Thoracic aorta (tissue), 2 donors: ENCODE data around the gene ADCY9. TPM values are rescaled to one million over a fixed set of nuclear protein-coding genes. Genes with fewer than 3 reads are reported as not detected.

Experiments used
- ATAC-seq: fragments of 150-250 bp; one replicate; pipeline ENCODE4 v1.8.0; 2017; ENCODE audit warnings: low read depth; ENCODE audit not compliant: insufficient number of reproducible peaks, low FRiP score
- DNase-seq: peaks from one replicate; pipeline ENCODE4 v3.0.0-alpha.2; 2020; ENCODE audit warnings: low spot score
- H3K27ac ChIP-seq, 2 donors: fragments of 200-600 bp; sonication (generic); 1 replicate in 1 of 2; 2 replicates in 1 of 2; pipeline ENCODE4 v1.5.1; 2016; ENCODE audit warnings: mild to moderate bottlenecking in 2 of 2, moderate library complexity in 2 of 2
- H3K27me3 ChIP-seq: fragments of 200-600 bp; sonication (generic); replicated peaks from 2 replicates; pipeline ENCODE4 v1.6.0; 2016; ENCODE audit warnings: mild to moderate bottlenecking; ENCODE audit not compliant: insufficient read depth
- H3K36me3 ChIP-seq: fragments of 200-600 bp; sonication (generic); one replicate; pipeline ENCODE4 v1.5.1; 2016
- H3K4me1 ChIP-seq, 2 donors: fragments of 200-600 bp; sonication (generic); 1 replicate in 1 of 2; 2 replicates in 1 of 2; pipeline versions ENCODE4 v1.5.1 to v1.6.0; 2016; ENCODE audit warnings: low read depth in 2 of 2, mild to moderate bottlenecking in 1 of 2; ENCODE audit not compliant: control insufficient read depth in 1 of 2
- H3K4me3 ChIP-seq: fragments of 200-600 bp; sonication (generic); 2 replicates; pipeline ENCODE4 v1.5.1; 2016; ENCODE audit warnings: mild to moderate bottlenecking
- H3K9me3 ChIP-seq: fragments of 200-600 bp; sonication (generic); 2 replicates; pipeline ENCODE4 v1.5.1; 2016
- CTCF ChIP-seq: fragments of 200-600 bp; sonication (generic); IDR thresholded peaks from one replicate; pipeline ENCODE4 v1.5.1; 2019; ENCODE audit warnings: antibody characterized with exemption
- total RNA-seq, 2 donors: library from RNA; depleted of rRNA; stranded (reverse); fragments of >200 nt; gene quantifications; one replicate each; pipeline versions ENCODE4 v1.1.0 to v1.2.3, GENCODE V29; 2016

The ADCY9 gene
- total RNA-seq, 2 donors from 2014 or later = 44.1 to 83.8 TPM

DNA sequence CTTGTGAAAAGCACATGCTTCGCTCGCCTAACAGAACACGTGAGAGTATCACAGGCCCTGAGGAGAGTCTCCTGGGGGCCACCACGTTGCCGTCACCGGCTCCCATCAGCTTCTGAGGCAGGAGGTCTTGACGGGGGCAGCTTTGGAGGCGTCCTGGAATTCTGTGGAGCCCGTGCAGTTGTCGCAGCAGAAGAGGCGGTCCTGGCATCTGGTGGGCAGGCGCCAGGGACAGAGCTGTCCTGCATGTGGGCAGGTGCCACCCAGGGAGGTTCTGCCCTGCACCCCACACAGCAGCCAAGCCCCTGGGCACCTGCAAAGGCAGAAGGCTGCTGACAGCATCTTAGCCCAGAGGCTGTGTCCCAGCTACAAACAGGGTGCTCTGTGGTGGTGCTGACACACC is 136.7 kb downstream of the ADCY9 start:
- Histone ChIP-seq H3K27me3 (no peaks in the 10 kb centered on the region), H3K27ac (no peak overlapping the region), H3K36me3 (peaks cover 29% of the 10 kb centered on the region), H3K4me1 (peaks cover 0 to 9% of the 10 kb centered on the region in 2 donors), H3K9me3 (no peaks in the 10 kb centered on the region), H3K4me3 (no peak overlapping the region)
- no peak for ATAC-seq
- no peak for TF ChIP-seq CTCF
- no peak for DNase-seq

GRCh38 chr16:3979070-3979469 is 137.2 kb downstream of the ADCY9 start:
- no peak for ATAC-seq
- no peak for DNase-seq
- peaks cover 0 to 9% of the 10 kb centered on the region in 2 donors for H3K4me1 ChIP-seq
- H3K27me3 ChIP-seq = no peaks in the 10 kb centered on the region
- H3K27ac ChIP-seq = no peak overlapping the region
- no peak overlapping the region for H3K4me3 ChIP-seq
- no peak for TF ChIP-seq CTCF
- peaks cover 29% of the 10 kb centered on the region for H3K36me3 ChIP-seq
- no peaks in the 10 kb centered on the region for H3K9me3 ChIP-seq

DNA sequence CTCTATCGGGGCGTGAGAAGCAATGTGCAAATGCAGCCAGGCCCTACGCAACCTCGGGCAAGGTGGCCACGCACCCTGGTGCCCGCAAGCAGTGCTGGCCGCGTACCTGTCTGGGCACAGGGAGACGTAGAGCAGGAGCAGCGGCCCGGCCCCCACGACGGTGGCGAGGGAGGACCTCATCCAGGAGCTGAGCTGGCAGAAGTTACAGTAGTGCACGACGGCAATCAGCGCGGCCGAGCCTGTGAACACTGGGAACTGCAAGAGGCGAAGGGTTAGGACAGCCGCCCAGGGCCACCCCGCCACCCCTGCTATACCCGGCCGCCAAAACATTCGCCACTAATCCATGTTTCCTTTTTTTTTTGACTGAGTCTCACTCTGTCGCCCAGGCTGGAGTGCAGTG is 138.9 kb downstream of the ADCY9 start:
- no peaks in the 10 kb centered on the region for H3K9me3 ChIP-seq
- no peak overlapping the region for H3K4me3 ChIP-seq
- no peaks in the 10 kb centered on the region for H3K27me3 ChIP-seq
- ATAC-seq (no peak), DNase-seq (no peak)
- H3K36me3 ChIP-seq = peaks cover 27% of the 10 kb centered on the region
- no peak for TF ChIP-seq CTCF
- H3K4me1 ChIP-seq = peaks cover 0 to 9% of the 10 kb centered on the region in 2 donors
- no peak overlapping the region for H3K27ac ChIP-seq

DNA sequence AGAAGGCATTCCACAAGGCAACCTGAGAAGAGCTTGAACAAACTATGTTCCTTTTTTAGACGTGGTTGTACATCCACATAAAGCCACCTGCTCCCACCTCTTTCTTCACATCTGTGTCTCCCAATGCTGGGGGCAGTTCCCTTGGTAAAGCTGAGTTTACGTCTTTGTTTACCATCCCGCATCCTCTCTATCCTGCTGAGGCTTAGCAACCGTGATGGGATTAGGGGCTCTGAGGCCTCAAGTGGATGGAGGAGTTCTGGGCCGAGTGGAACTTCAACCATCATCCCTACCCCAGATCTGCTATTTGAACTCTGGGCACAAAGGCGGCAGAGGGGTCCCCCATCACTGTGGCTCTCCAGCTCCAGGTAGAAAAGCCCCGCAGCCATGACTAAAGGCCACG is 141.5 kb downstream of the ADCY9 start:
- Histone ChIP-seq H3K4me3 (no peak overlapping the region), H3K27me3 (no peaks in the 10 kb centered on the region), H3K27ac (no peak overlapping the region), H3K9me3 (no peaks in the 10 kb centered on the region), H3K4me1 (no peaks in the 10 kb centered on the region), H3K36me3 (peaks cover 23% of the 10 kb centered on the region)
- DNase-seq (no peak), ATAC-seq (no peak)
- TF ChIP-seq CTCF = no peak

GRCh38 chr16:3971706-3972105 is 144.5 kb downstream of the ADCY9 start:
- TF ChIP-seq CTCF = no peak
- ATAC-seq = no peak
- no peak overlapping the region for H3K4me3 ChIP-seq

More at GRCh38 chr16:3971706-3972105, 144.5 kb downstream of the ADCY9 start:
- peaks cover 15% of the 10 kb centered on the region for H3K36me3 ChIP-seq
- DNase-seq = no peak
- H3K9me3 ChIP-seq = no peaks in the 10 kb centered on the region
- H3K4me1 ChIP-seq = peaks cover 0 to 11% of the 10 kb centered on the region in 2 donors
- no peak overlapping the region for H3K27ac ChIP-seq
- no peaks in the 10 kb centered on the region for H3K27me3 ChIP-seq
